Epithelial cell of esophagus (primary cell): ENCODE data around the gene C1QTNF1.

Source experiments
- DNase-seq: peaks from one replicate; pipeline ENCODE4 v3.0.0; 2010; ENCODE audit warnings: low read depth
- H3K4me3 ChIP-seq: 2 replicates; pipeline ENCODE4 v1.5.1; 2011; ENCODE audit warnings: mild to moderate bottlenecking, low read length, control low read depth
- TF ChIP-seq, protein P1 (sequence below): IDR thresholded peaks from 2 replicates; pipeline ENCODE4 v1.5.1; 2011; ENCODE audit warnings: low read depth, mild to moderate bottlenecking, low read length, control low read depth, inconsistent platforms; ENCODE audit not compliant: insufficient read depth; ENCODE audit errors: missing control alignments

Gene C1QTNF1

DNA sequence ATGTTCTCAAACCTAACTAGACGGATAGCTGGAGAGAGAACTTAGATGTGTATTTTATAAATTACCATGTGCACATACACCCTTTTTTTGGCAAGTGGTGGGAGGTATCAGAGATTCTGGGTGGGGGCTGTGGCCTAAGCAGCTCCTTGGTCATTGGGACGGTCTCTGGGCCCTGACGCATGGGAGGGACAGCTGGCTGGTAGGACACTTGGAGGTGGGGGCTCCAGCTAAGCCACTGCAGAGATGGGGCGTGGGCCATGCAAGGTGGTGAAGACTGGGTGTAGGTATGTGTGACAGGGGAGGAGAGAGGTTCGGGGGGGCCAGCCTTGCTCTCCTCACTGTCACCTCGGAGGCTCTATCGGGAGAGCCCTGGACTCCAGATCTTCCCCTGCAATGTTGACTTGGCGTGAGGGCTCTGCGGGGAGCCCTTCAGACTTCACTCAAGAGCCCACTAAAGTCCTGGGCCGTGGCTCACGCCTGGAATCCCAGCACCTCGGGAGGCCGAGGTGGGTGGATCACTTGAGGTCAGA lies 17.1 kb downstream of the C1QTNF1 start:
- TF ChIP-seq, protein P1, sequence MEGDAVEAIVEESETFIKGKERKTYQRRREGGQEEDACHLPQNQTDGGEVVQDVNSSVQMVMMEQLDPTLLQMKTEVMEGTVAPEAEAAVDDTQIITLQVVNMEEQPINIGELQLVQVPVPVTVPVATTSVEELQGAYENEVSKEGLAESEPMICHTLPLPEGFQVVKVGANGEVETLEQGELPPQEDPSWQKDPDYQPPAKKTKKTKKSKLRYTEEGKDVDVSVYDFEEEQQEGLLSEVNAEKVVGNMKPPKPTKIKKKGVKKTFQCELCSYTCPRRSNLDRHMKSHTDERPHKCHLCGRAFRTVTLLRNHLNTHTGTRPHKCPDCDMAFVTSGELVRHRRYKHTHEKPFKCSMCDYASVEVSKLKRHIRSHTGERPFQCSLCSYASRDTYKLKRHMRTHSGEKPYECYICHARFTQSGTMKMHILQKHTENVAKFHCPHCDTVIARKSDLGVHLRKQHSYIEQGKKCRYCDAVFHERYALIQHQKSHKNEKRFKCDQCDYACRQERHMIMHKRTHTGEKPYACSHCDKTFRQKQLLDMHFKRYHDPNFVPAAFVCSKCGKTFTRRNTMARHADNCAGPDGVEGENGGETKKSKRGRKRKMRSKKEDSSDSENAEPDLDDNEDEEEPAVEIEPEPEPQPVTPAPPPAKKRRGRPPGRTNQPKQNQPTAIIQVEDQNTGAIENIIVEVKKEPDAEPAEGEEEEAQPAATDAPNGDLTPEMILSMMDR = no peak
- H3K4me3 ChIP-seq = no peak overlapping the region
- no peak for DNase-seq

DNA sequence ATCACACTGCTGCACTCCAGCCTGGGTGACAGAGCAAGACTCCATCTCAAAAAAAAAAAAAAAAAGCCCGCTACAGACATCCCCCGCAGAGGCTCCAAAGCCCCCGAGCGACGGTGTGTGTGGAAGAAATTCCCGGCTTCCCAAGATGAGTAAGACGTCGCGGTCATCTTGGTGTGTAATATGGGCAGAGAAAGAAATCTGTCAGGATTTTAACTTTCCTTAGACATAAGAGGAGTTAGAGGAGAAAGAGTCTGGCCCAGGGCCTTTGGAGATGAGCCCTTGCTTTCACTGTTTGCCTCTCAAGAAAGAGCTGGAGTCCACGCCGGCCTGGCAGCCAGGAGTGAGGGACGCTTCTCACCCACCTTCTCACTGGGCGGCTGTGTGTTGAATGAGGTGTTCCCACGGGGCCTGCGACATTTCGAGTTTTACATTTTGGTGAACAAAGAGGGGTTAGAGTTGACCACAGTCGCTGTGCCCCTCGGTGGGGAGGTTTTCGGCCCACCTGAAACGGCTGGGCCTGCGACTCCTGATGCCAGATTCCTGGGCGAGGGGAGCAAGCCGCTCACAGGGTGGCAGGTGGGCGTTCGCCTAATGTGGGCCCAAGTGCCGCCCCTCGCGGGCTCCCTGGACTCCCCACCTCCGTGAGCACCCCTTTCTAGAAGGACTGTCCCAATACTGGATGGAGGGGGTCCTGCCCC lies 17.9 kb downstream of the C1QTNF1 start:
- no peak overlapping the region for H3K4me3 ChIP-seq
- DNase-seq = no peak
- TF ChIP-seq, protein P1 = no peak

DNA sequence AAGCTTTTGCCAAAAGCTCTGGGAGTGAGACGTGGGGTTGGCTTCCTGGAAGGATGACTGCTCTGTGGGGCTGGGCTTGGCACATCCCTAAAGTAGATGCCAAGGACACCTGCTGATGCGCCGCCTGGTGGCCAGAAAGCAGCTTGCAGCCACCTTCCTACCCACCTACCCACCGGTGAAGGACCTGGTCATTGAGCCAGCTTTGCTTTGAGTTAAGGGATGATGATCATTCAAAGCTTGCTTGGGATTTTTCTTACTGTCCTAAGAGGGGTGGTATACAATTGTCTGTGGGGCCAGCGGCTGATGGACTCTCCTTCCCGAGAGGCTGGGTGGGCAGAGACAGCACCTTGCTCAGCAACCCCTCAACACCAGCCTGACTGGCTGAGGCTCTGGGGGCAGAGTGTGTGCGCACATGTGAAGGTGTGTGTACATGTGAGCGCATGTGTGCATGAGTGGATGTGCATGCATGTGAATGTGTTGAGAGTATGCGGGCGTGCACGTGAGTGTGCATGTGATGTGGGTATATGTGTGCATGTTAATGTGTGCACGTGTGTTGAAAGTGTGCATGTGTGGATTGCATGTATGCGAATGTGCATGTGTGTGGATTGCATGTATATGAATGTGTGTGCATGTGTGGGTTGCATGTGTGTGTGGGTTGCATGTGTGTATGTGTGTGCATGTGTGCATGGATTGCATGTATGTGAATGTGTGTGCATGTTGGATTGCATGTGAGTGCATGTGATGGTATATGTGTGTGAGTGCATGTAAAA lies 18.6 kb downstream of the C1QTNF1 start:
- DNase-seq = peak; percentile 67
- TF ChIP-seq, protein P1 = peak; percentile 74
- no peak overlapping the region for H3K4me3 ChIP-seq

DNA sequence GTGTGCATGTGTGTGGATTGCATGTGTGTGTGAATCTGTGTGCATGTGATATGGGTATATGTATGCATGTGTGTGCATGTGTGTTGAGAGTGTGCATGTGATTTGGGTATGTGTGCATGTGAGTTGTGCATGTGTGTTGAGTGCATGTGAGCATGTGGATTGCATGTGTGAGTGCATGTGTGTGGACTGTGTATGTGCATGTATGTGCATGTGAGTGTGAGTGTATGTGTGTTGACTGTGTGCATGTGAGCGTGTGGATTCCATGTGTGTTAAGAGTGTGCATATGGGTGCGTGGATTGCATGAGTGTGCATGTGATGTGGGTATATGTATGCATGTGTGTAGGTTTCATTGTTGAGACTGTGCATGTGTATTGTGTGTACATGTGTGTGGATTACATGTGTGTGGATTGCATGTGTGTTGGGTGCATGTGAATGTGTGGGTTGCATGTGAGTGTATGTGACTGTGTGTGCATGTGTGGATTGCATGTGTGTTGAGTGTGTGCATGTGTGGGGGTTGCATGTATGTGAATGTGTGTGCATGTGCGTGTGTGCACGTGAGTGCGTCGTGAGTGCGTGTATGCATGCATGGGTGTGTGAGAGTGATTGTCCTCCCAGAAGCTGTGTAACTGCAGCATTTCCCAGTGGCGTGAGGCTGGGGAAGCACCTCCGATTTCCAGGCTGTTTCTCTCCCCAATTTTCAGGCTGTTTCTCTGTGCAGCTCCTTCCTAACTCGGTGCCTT lies 19.4 kb downstream of the C1QTNF1 start:
- TF ChIP-seq, protein P1 = no peak
- no peak for DNase-seq
- no peak overlapping the region for H3K4me3 ChIP-seq

DNA sequence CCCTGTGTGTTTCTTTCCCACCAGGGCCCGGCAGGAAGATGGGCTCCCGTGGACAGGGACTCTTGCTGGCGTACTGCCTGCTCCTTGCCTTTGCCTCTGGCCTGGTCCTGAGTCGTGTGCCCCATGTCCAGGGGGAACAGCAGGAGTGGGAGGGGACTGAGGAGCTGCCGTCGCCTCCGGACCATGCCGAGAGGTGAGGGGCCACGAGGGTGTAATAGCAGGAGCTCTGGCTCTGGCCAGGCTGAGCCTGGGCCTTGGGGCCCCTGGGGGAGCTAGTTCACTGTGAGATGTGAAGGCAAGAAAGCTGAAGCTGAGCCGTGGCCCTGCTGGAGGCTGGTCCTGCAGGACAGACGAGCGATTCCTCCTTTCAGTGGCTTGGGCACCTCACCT lies 20.0 kb downstream of the C1QTNF1 start:
- TF ChIP-seq, protein P1 = no peak
- no peak for DNase-seq
- H3K4me3 ChIP-seq = no peak overlapping the region

DNA sequence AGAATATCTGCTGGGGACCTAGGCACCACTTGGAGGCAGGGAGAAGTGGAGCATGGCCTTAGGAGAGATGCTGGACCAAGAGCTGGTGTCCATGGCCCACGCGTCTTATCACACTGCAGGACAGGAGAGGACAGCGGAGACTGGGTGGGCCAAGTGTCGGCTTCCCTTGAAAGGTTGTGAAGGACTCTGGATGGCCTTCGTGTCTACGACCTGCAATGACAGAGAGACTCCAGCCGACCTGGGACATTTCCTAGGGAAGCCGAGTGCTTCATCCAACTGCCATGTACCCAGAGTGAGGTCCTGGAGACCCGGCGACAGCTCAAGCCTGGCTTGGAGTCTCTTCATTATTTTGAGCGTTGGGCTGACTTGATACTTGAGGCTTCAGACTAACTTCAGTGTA lies 20.5 kb downstream of the C1QTNF1 start:
- TF ChIP-seq, protein P1 = no peak
- no peak overlapping the region for H3K4me3 ChIP-seq
- no peak for DNase-seq
